Epidermal melanocyte (primary cell): ENCODE results near the gene SPATA31E1.
A peak's percentile ranks its signal among the peaks of the same experiment; 100 is the strongest.
"Not testable (repeated sequence)": the region's sequence is repeated elsewhere in the genome, so short reads cannot be mapped to it uniquely, and the experiment has no call there.

ENCODE experiments used
- DNase-seq: peaks from one replicate; pipeline ENCODE4 v3.0.0; 2011; ENCODE audit warnings: low spot score; ENCODE audit not compliant: insufficient read length

Gene SPATA31E1

GRCh38 chr9:87884578-87885459 lies 2.1 kb downstream of the SPATA31E1 start:
- DNase-seq = no peak

GRCh38 chr9:87885484-87886189 lies 3.0 kb downstream of the SPATA31E1 start:
- DNase-seq = no peak

GRCh38 chr9:87886210-87886932 lies 3.7 kb downstream of the SPATA31E1 start:
- no peak for DNase-seq

GRCh38 chr9:87886933-87887505 lies 4.3 kb downstream of the SPATA31E1 start:
- DNase-seq = no peak

GRCh38 chr9:87887661-87888480 lies 5.2 kb downstream of the SPATA31E1 start:
- DNase-seq = no peak

- DNase-seq = no peak
Observed at GRCh38 chr9:87888501-87888900, 5.8 kb downstream of the SPATA31E1 start.

- no peak for DNase-seq
Observed at GRCh38 chr9:87889065-87889881, 6.6 kb downstream of the SPATA31E1 start.

- no peak for DNase-seq
Observed at GRCh38 chr9:87889882-87890252, 7.2 kb downstream of the SPATA31E1 start.

GRCh38 chr9:87890837-87891236 lies 8.2 kb downstream of the SPATA31E1 start:
- DNase-seq = no peak

- no peak for DNase-seq
Observed at GRCh38 chr9:87891754-87892153, 9.1 kb downstream of the SPATA31E1 start.

- DNase-seq = no peak
Observed at GRCh38 chr9:87892956-87893355, 10.3 kb downstream of the SPATA31E1 start.

- DNase-seq = no peak
Observed at GRCh38 chr9:87894998-87895625, 12.4 kb downstream of the SPATA31E1 start.

GRCh38 chr9:87896891-87897290 lies 14.2 kb downstream of the SPATA31E1 start:
- no peak for DNase-seq

GRCh38 chr9:87898151-87898550 lies 15.5 kb downstream of the SPATA31E1 start:
- no peak for DNase-seq

- not testable (repeated sequence) for DNase-seq
Observed at GRCh38 chr9:87902371-87902770, 19.7 kb downstream of the SPATA31E1 start.

- no peak for DNase-seq
Observed at GRCh38 chr9:87909310-87910041, 26.8 kb downstream of the SPATA31E1 start.

- DNase-seq = peak; percentile 25
Observed at GRCh38 chr9:87910821-87911220, 28.1 kb downstream of the SPATA31E1 start.

- DNase-seq = not testable (repeated sequence)
Observed at GRCh38 chr9:87917662-87918061, 35.0 kb downstream of the SPATA31E1 start, which contains the start of gene SPATA31C1. TSS of gene SPATA31C1 (plus strand) at chr9:87917962.

GRCh38 chr9:87919013-87919412 lies 36.3 kb downstream of the SPATA31E1 start:
- not testable (repeated sequence) for DNase-seq
